Endodermal cell (in vitro differentiated cells): Measurements from ENCODE around the gene COMP. TPM values are rescaled to one million over a fixed set of nuclear protein-coding genes. Genes with fewer than 3 reads are reported as not detected.

ENCODE experiments used
- DNase-seq: peaks from one replicate; pipeline ENCODE4 v3.0.0-alpha.2; 2017
- H3K27ac ChIP-seq: 2 replicates; pipeline ENCODE4 v1.5.1; 2013; ENCODE audit warnings: mild to moderate bottlenecking, low read depth, low read length, moderate library complexity
- H3K27me3 ChIP-seq: 2 replicates; pipeline ENCODE4 v1.6.1; 2013; ENCODE audit warnings: mild to moderate bottlenecking, low read length, moderate library complexity; ENCODE audit not compliant: insufficient read depth, control insufficient read depth, poor library complexity, severe bottlenecking
- H3K36me3 ChIP-seq: 2 replicates; pipeline ENCODE4 v1.7.0; 2013; ENCODE audit warnings: mild to moderate bottlenecking, low read length, moderate library complexity; ENCODE audit not compliant: control insufficient read depth, insufficient read depth
- H3K4me1 ChIP-seq: one replicate; pipeline ENCODE4 v1.7.0; 2013; ENCODE audit warnings: low read length; ENCODE audit not compliant: control insufficient read depth, insufficient read depth
- H3K4me3 ChIP-seq: 2 replicates; pipeline ENCODE4 v1.5.1; 2013; ENCODE audit warnings: mild to moderate bottlenecking, low read length, moderate library complexity
- H3K9ac ChIP-seq: 2 replicates; pipeline ENCODE4 v1.6.1; 2013; ENCODE audit warnings: mild to moderate bottlenecking, low read length, moderate library complexity; ENCODE audit not compliant: poor library complexity, severe bottlenecking; ENCODE audit errors: extremely low read depth
- H3K9me3 ChIP-seq: 2 replicates; pipeline ENCODE4 v1.6.1; 2013; ENCODE audit warnings: mild to moderate bottlenecking, low read length, moderate library complexity; ENCODE audit not compliant: control insufficient read depth
- H3K27ac Mint-ChIP-seq: 2 replicates; pipeline ENCODE4 v1.8.0; 2020; ENCODE audit warnings: mixed read lengths
- H3K27me3 Mint-ChIP-seq: 2 replicates; pipeline ENCODE4 v1.8.0; 2021; ENCODE audit warnings: mild to moderate bottlenecking, mixed read lengths; ENCODE audit not compliant: insufficient read depth
- H3K36me3 Mint-ChIP-seq: 2 replicates; pipeline ENCODE4 v1.8.0; 2020; ENCODE audit warnings: low read depth, mixed read lengths
- H3K4me1 Mint-ChIP-seq: 2 replicates; pipeline ENCODE4 v1.8.0; 2020; ENCODE audit warnings: mixed read lengths
- H3K4me3 Mint-ChIP-seq: 2 replicates; pipeline ENCODE4 v1.8.0; 2020; ENCODE audit warnings: mild to moderate bottlenecking, moderate library complexity, mixed read lengths
- H3K9me3 Mint-ChIP-seq: 2 replicates; pipeline ENCODE4 v1.8.0; 2020; ENCODE audit warnings: mild to moderate bottlenecking, mixed read lengths
- CTCF ChIP-seq: fragments of 200-600 bp; sonication (generic); conservative IDR thresholded peaks from 2 replicates; pipeline ENCODE4 v1.5.0; 2021; ENCODE audit warnings: antibody characterized with exemption, mild to moderate bottlenecking
- WGBS, 2 experiments: methylation state at CpG; one replicate each; pipeline versions ENCODE4 v1.1.5 to v1.1.7; 2013; ENCODE audit warnings: missing lambda C conversion rate in 2 of 2, mixed read lengths in 1 of 2; ENCODE audit not compliant: insufficient coverage in 1 of 2, insufficient read length in 1 of 2; 5-methylcytosine and 5-hydroxymethylcytosine counted together
- total RNA-seq, 2 donors: library from RNA; stranded (reverse); fragmentation: NEBNext Ultra II Directional in 1 of 2; extraction: Animal tissue kit (Norgen Biotek cat#: 25700) in 1 of 2; gene quantifications; 2 replicates in 1 of 2; 3 replicates in 1 of 2; pipeline ENCODE4 v1.2.1, GENCODE V29; 2021

The COMP gene
- total RNA-seq, 2 donors from 2014 or later, result not detected

GRCh38 chr19:18759995-18760426 is 31.1 kb downstream of the COMP start:
- Histone ChIP-seq H3K36me3 (no peaks in the 10 kb centered on the region), H3K4me3 (no peak overlapping the region), H3K9ac (no peak overlapping the region), H3K27ac (no peak overlapping the region), H3K4me1 (no peaks in the 10 kb centered on the region), H3K9me3 (no peaks in the 10 kb centered on the region), H3K27me3 (no peaks in the 10 kb centered on the region)
- TF ChIP-seq CTCF, result no peak
- H3K9me3 Mint-ChIP-seq, result no peaks in the 10 kb centered on the region
- DNase-seq, result no peak
- no peak overlapping the region for H3K4me3 Mint-ChIP-seq
- no peak overlapping the region for H3K27ac Mint-ChIP-seq
- WGBS, 2 experiments, result 94% methylated on average over 7 to 22 of the region's 22 CpGs
- peaks cover 14% of the 10 kb centered on the region for H3K27me3 Mint-ChIP-seq
- H3K36me3 Mint-ChIP-seq, result peaks cover 8% of the 10 kb centered on the region
- H3K4me1 Mint-ChIP-seq, result no peaks in the 10 kb centered on the region

GRCh38 chr19:18759304-18759994 is 31.7 kb downstream of the COMP start:
- no peak for TF ChIP-seq CTCF
- Histone ChIP-seq H3K9ac (no peak overlapping the region), H3K4me1 (no peaks in the 10 kb centered on the region), H3K4me3 (no peak overlapping the region), H3K27me3 (no peaks in the 10 kb centered on the region), H3K36me3 (peaks cover 2% of the 10 kb centered on the region), H3K27ac (no peak overlapping the region), H3K9me3 (no peaks in the 10 kb centered on the region)
- 91 to 93% methylated on average over 11 to 19 of the region's 19 CpGs for WGBS, 2 experiments
- peaks cover 11% of the 10 kb centered on the region for H3K27me3 Mint-ChIP-seq
- H3K4me3 Mint-ChIP-seq, result no peak overlapping the region
- H3K9me3 Mint-ChIP-seq, result no peaks in the 10 kb centered on the region
- no peak overlapping the region for H3K27ac Mint-ChIP-seq
- H3K36me3 Mint-ChIP-seq, result peaks cover 11% of the 10 kb centered on the region
- H3K4me1 Mint-ChIP-seq, result no peaks in the 10 kb centered on the region
- no peak for DNase-seq

- no peak overlapping the region for H3K27ac Mint-ChIP-seq
- 93 to 95% methylated on average over 13 to 16 of the region's 16 CpGs for WGBS, 2 experiments
Measured at GRCh38 chr19:18756896-18757295, 34.2 kb downstream of the COMP start.

More at GRCh38 chr19:18756896-18757295, 34.2 kb downstream of the COMP start:
- Histone ChIP-seq H3K9me3 (no peaks in the 10 kb centered on the region), H3K4me1 (no peaks in the 10 kb centered on the region), H3K36me3 (peaks cover 10% of the 10 kb centered on the region), H3K4me3 (no peak overlapping the region), H3K27me3 (no peaks in the 10 kb centered on the region), H3K9ac (no peak overlapping the region), H3K27ac (no peak overlapping the region)
- no peak overlapping the region for H3K4me3 Mint-ChIP-seq
- H3K36me3 Mint-ChIP-seq, result peaks cover 26% of the 10 kb centered on the region
- no peaks in the 10 kb centered on the region for H3K9me3 Mint-ChIP-seq
- no peak for DNase-seq
- no peaks in the 10 kb centered on the region for H3K4me1 Mint-ChIP-seq
- no peak for TF ChIP-seq CTCF
- H3K27me3 Mint-ChIP-seq, result no peaks in the 10 kb centered on the region
